HPDE6-E6E7 (cell line): ENCODE data around the gene MAGIX.

Experiments used
- DNase-seq: peaks from one replicate; pipeline ENCODE4 v3.0.0; 2011; ENCODE audit warnings: missing footprints; ENCODE audit errors: extremely low spot score

Gene MAGIX

DNA sequence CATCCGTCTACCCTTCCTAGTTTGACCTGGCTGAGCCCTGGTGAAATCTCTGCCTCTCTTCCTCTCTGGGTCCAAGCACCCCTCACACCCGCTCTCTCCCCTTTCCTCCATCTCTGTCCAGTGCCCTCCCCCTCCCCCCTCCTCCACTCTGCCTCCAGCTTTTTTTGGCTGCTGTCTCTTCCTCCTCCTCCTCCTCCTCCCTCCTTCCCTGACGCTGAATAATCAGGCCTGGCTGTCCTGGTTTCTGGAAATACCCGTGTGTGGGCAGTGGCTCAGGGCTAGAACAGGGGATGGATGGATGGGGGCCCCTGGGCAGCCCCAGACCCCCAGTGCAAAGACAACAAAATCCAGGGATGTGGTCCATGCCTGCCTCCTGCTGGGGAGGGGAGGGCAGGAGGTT, 42.2 kb downstream of the MAGIX start:
- DNase-seq = no peak

DNA sequence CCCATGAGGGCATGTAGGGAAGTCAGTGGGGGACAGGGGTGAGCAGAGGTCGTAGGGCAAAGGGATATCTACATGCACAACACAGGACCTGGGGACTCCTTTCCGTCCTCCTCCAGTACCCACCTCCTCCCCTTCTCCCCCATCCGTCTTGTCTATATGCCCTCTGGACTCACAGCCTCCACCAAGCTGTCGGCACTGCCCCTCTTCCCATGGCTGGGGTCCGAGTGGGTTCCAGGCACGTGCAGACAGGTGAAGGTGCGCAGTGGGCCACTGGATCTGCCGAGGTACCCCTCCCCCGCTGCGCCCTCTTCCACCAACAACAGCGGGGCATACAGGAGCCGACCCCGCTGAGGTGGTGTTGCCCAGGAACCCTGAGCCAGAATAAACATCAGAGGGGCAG, 42.9 kb downstream of the MAGIX start:
- no peak for DNase-seq

DNA sequence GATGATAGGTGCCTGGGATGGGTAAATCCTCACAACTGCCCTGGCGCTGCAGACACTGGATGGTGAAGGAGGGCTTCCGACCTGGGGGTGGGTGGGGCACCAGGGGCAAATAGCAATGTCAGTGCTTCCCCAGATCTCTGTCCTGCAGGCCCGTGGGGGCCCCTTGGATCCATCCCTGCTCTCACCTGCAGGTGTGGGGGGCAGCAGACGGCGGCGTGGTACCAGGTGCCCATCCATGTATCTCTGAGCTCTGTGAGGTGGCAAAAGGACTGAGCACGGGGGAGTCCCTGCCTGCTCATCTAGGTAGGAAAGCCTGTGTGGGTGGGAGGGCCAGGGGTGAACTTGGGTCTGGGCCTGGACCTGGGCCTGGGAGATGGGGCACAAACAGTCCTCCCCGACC, 44.0 kb downstream of the MAGIX start:
- no peak for DNase-seq

- no peak for DNase-seq
Measured at GRCh38 chrX:49208399-49208798, 45.8 kb downstream of the MAGIX start.

GRCh38 chrX:49209434-49210251, 47.1 kb downstream of the MAGIX start:
- no peak for DNase-seq

- no peak for DNase-seq
Measured at GRCh38 chrX:49210406-49210805, 47.8 kb downstream of the MAGIX start.

DNA sequence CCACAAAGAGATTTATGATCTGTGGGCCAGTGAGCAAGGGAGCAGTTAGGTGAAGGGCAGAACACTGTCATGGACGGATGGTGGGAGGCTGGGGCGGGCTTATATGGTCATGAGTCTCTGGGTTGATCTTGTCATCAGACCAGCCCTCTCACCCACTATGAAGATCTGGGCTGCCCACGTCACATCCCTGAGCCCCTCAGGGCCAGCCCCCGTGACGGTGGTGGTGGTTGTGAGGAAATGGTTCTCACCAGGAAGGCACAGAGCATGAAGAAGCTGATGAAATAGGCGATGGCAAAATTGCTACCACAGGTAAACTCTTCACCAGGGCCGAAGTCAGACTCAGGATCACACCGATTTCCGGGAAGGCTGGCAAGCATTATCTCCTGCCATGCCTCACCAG, 48.5 kb downstream of the MAGIX start:
- no peak for DNase-seq

DNA sequence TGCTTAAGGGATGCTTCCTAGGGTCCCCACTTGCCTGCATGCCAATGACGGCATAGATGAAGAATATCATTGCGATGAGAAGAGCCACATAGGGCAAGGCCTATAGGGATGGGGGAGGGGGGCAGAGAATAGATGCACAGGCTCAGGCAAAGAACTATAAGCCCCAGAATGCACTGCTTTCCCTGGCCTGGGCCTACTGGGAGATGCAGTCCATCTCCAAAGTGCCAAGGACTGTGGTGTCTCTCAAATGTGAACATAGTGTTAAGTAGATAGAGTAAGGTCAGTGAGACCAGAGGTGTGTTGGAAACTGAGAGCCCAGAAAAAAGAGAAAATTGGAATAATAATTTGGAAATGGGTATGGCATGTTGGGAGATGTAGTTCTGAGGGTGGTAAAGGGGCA, 49.7 kb downstream of the MAGIX start:
- no peak for DNase-seq

GRCh38 chrX:49212861-49213260, 50.3 kb downstream of the MAGIX start:
- no peak for DNase-seq

GRCh38 chrX:49214416-49214815, 51.9 kb downstream of the MAGIX start:
- DNase-seq = no peak

DNA sequence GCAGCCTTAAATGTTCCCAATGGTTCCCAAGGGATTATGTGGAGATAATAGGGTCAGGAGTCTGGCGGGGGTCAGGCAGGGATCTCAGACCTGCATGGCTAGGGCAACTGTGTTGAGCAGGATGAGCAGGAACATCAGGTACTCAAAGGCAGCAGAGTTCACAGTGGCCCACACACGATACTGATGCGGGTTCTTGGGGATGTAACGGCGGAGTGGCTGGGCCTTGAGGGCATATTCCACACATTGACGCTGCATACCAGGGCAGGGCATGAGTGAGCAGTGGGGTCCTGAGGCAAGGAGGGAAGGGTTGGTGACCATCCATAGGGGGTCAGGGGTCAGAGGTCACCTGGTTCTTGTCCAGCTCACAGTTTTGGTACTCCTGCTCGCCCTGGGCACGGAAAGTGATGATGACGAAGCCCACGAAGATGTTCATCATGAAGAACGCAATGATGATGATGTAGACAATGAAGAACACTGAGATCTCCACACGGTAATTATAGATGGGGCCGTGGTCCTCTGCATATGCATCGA, 52.5 kb downstream of the MAGIX start:
- no peak for DNase-seq
